Stomach (tissue), 4 donors: ENCODE measurements around the gene ARRB1.
A peak's percentile ranks its signal among the peaks of the same experiment; 100 is the strongest.

Experiments used
- CTCF ChIP-seq, 7 experiments: fragments of 450-650 bp in 4 of 7; fragments of 200-600 bp in 3 of 7; sonication (generic) in 3 of 7; IDR thresholded peaks; one replicate each; pipeline ENCODE4 v1.5.1; 2016 to 2019; ENCODE audit warnings: antibody characterized with exemption in 7 of 7, control low read depth in 2 of 7, mild to moderate bottlenecking in 1 of 7
- POLR2AphosphoS5 ChIP-seq, 3 donors: sonication (generic); formaldehyde crosslinking; IDR thresholded peaks; one replicate each; pipeline ENCODE4 v1.6.1; 2016; ENCODE audit warnings: antibody characterized with exemption in 3 of 3

GRCh38 chr11:75399344-75400145, 48.1 kb upstream of the ARRB1 start, which contains the start of gene RPS3:
- TF ChIP-seq POLR2AphosphoS5 (IDR thresholded peaks at IDR 0.05) (peak; percentile 98 to 99 (median 98)), CTCF (IDR thresholded peaks at IDR 0.05) (peak in 1 of 7 experiments; percentile 25)
